Esophagus muscularis mucosa (tissue), 4 donors: ENCODE results near the gene ACACA. TPM values are rescaled to one million over a fixed set of nuclear protein-coding genes. Genes with fewer than 3 reads are reported as not detected.

Experiments used
- DNase-seq: peaks from one replicate; pipeline ENCODE4 v3.0.0-alpha.2; 2017; ENCODE audit errors: extremely low spot score
- H3K27ac ChIP-seq, 4 donors: fragments of 200-600 bp; sonication (generic); replicated peaks in 1 of 4; 1 replicate in 3 of 4; 2 replicates in 1 of 4; pipeline ENCODE4 v1.5.1; 2016 to 2019; ENCODE audit warnings: mild to moderate bottlenecking in 1 of 4
- H3K27me3 ChIP-seq, 4 donors: fragments of 200-600 bp; sonication (generic); one replicate each; pipeline versions ENCODE4 v1.5.1 to v1.6.0; 2016 to 2019
- H3K36me3 ChIP-seq, 4 donors: fragments of 200-600 bp; sonication (generic); one replicate each; pipeline ENCODE4 v1.5.1; 2016 to 2019
- H3K4me1 ChIP-seq, 4 donors: fragments of 200-600 bp; sonication (generic); one replicate each; pipeline ENCODE4 v1.5.1; 2016 to 2019
- H3K4me3 ChIP-seq, 4 donors: fragments of 200-600 bp; sonication (generic); 1 replicate in 2 of 4; 2 replicates in 2 of 4; pipeline ENCODE4 v1.5.1; 2016 to 2019; ENCODE audit warnings: mild to moderate bottlenecking in 4 of 4, moderate library complexity in 1 of 4
- H3K9me3 ChIP-seq, 4 donors: fragments of 200-600 bp; sonication (generic); 1 replicate in 3 of 4; 2 replicates in 1 of 4; pipeline ENCODE4 v1.5.1; 2016 to 2019
- EP300 ChIP-seq: sonication (generic); formaldehyde crosslinking; IDR thresholded peaks from one replicate; pipeline ENCODE4 v1.6.1; 2017; ENCODE audit warnings: antibody characterized with exemption
- POLR2A ChIP-seq: fragments of 450-650 bp; IDR thresholded peaks from one replicate; pipeline ENCODE4 v1.6.1; 2017; ENCODE audit warnings: antibody characterized with exemption, moderate library complexity, mild to moderate bottlenecking, low read depth
- POLR2AphosphoS5 ChIP-seq, 2 donors: sonication (generic); formaldehyde crosslinking; IDR thresholded peaks; one replicate each; pipeline ENCODE4 v1.6.1; 2017; ENCODE audit warnings: antibody characterized with exemption in 2 of 2
- WGBS: methylation state at CpG from one replicate; pipeline ENCODE4 v1.1.5; 2018; 5-methylcytosine and 5-hydroxymethylcytosine counted together
- intact Hi-C: fragments of 100-400 bp; cut with DNase I; formaldehyde crosslinking; loops from one replicate; pipeline ENCODE4 v1.15.1; 2023
- total RNA-seq, 4 donors: library from RNA; depleted of rRNA; stranded (reverse); fragments of >200 nt; gene quantifications; one replicate each; pipeline versions ENCODE4 v1.1.0 to v1.2.1, GENCODE V29; 2016
- TF ChIP-seq, protein P1 (sequence below), 3 experiments: fragments of 200-600 bp in 2 of 3; fragments of 450-650 bp in 1 of 3; sonication (generic) in 2 of 3; IDR thresholded peaks; one replicate each; pipeline ENCODE4 v1.5.1; 2017 to 2019; ENCODE audit warnings: antibody characterized with exemption in 3 of 3, mild to moderate bottlenecking in 2 of 3, moderate library complexity in 1 of 3

Gene ACACA
- total RNA-seq, 4 donors from 2014 or later = 34.0 to 58.0 (median 50.5) TPM

DNA sequence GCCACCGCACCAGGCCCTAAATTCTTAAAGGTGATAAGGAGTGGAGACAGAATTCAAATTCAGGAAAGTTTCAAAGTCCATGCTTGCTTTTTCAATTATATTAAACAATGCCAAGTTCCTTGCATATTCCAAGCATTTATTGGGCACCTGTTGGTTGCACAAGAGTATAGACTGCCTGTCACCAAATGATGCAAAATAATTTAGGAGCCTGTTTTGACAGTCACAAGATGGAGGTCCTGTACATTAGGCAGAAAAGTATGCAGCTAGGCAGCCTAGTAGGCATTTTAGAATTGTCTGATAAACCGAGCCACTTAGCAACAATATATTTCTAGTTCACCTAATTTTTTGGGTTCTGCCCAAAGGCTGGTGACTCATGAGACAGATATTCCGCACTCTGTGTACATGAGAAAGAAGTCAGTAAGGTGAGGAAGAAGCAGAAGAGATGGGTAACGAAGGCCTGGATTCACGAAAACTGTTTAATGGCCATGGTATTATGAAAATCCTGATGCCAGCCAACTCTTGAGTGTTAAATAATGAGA, 7.3 kb downstream of the ACACA start:
- H3K27me3 ChIP-seq = no peaks in the 10 kb centered on the region
- no peak for DNase-seq
- peaks cover 0 to 8% (median 2%) of the 10 kb centered on the region in 4 donors for H3K4me1 ChIP-seq
- H3K36me3 ChIP-seq = no peaks in the 10 kb centered on the region
- intact Hi-C loops = no loop called here
- no peak overlapping the region for H3K27ac ChIP-seq
- WGBS = 80% methylated on average over 5 of the region's 5 CpGs
- TF ChIP-seq POLR2AphosphoS5 (IDR thresholded peaks at IDR 0.05) (no peak), POLR2A (no peak), EP300 (no peak)
- TF ChIP-seq, protein P1, sequence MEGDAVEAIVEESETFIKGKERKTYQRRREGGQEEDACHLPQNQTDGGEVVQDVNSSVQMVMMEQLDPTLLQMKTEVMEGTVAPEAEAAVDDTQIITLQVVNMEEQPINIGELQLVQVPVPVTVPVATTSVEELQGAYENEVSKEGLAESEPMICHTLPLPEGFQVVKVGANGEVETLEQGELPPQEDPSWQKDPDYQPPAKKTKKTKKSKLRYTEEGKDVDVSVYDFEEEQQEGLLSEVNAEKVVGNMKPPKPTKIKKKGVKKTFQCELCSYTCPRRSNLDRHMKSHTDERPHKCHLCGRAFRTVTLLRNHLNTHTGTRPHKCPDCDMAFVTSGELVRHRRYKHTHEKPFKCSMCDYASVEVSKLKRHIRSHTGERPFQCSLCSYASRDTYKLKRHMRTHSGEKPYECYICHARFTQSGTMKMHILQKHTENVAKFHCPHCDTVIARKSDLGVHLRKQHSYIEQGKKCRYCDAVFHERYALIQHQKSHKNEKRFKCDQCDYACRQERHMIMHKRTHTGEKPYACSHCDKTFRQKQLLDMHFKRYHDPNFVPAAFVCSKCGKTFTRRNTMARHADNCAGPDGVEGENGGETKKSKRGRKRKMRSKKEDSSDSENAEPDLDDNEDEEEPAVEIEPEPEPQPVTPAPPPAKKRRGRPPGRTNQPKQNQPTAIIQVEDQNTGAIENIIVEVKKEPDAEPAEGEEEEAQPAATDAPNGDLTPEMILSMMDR (IDR thresholded peaks at IDR 0.05) = no peak
- H3K4me3 ChIP-seq = no peak overlapping the region
- H3K9me3 ChIP-seq = no peaks in the 10 kb centered on the region

DNA sequence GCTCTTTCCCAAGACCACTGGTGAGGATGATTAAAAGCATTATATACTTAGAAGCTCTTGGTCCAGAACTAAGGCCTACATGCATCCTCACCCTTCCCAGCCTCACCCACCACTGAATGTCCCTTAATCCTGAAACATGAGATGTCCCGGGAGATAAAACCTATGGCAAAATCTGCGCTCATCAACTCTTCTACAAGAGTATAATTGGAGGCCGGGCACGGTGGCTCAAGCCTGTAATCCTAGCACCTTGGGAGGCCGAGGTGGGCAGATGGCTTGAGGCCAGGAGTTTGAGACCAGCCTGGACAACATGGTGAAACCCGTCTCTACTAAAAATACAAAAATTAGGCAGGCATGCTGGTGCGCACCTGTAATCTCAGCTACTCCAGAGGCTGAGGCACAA, 13.3 kb downstream of the ACACA start:
- no peak for DNase-seq
- TF ChIP-seq, protein P1 (IDR thresholded peaks at IDR 0.05) = no peak
- TF ChIP-seq EP300 = no peak
- no peak for TF ChIP-seq POLR2A
- no peak for TF ChIP-seq POLR2AphosphoS5 (IDR thresholded peaks at IDR 0.05)
- 97% methylated on average over 7 of the region's 7 CpGs for WGBS
- intact Hi-C loops = no loop called here
- H3K27ac ChIP-seq = no peak overlapping the region
- peaks cover 0 to 8% (median 4%) of the 10 kb centered on the region in 4 donors for H3K4me1 ChIP-seq
- no peaks in the 10 kb centered on the region for H3K36me3 ChIP-seq
- H3K27me3 ChIP-seq = no peaks in the 10 kb centered on the region
- no peaks in the 10 kb centered on the region for H3K9me3 ChIP-seq
- H3K4me3 ChIP-seq = no peak overlapping the region

DNA sequence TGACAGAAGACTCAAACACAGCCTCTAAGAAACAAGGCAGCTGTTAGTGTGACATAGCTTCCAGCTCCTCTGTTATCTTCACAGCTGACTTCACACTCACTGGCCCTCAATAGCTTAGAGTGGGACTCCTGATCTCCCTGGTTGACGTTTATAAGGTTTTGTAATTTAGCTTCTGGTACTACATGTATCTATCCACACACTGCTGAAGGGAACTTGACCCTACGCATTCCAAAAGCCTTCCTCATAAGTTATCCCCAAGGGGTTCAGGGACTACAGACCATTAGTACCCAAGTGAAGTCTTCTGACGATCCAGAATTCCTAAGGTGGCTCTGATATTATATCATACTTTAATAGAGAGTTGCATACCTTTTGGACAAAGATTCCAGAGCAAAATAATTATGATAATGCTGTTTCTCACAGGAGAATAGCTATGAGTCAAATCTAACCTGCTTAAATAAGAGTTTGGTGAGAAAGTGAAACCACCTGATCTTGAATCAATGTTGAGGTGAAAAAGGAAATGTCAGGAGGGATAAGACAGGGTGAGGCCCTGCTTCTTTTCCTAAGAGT, 14.5 kb downstream of the ACACA start:
- TF ChIP-seq, protein P1 (IDR thresholded peaks at IDR 0.05) = no peak
- TF ChIP-seq EP300 (no peak), POLR2A (no peak), POLR2AphosphoS5 (IDR thresholded peaks at IDR 0.05) (peak in 1 of 2 donors; percentile 14)
- no peak for DNase-seq
- Histone ChIP-seq H3K27ac (no peak overlapping the region), H3K9me3 (no peaks in the 10 kb centered on the region), H3K36me3 (peaks cover 0 to 3% (median 0%) of the 10 kb centered on the region in 4 donors), H3K4me1 (peaks cover 0 to 8% (median 0%) of the 10 kb centered on the region in 4 donors), H3K27me3 (no peaks in the 10 kb centered on the region), H3K4me3 (no peak overlapping the region)
- 57% methylated on average over 3 of the region's 3 CpGs for WGBS
- intact Hi-C loops = no loop called here

DNA sequence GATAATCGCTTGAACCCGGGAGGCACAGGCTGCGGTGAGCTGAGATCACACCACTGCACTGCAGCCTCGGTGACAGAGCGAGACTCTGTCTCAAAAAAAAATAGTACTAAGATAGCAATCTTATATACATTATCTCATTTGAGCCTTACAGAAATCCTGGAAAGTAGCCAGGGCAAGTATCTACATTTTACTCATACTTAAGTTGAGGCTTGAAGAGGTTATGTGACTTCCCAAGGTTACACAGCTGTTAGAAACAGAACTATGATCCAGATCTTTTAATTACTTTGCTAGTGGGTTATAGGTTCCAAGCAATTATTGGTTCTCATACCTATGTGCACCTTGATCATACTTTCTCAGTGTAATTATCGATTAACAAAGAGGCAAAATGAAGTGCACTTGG, 15.5 kb downstream of the ACACA start:
- 80% methylated on average over 6 of the region's 6 CpGs for WGBS

More for the DNA sequence above, 15.5 kb downstream of the ACACA start:
- no peaks in the 10 kb centered on the region for H3K9me3 ChIP-seq
- TF ChIP-seq POLR2A (no peak), EP300 (no peak), POLR2AphosphoS5 (IDR thresholded peaks at IDR 0.05) (no peak)
- TF ChIP-seq, protein P1 (IDR thresholded peaks at IDR 0.05) = no peak
- peaks cover 0 to 3% (median 0%) of the 10 kb centered on the region in 4 donors for H3K36me3 ChIP-seq
- H3K27me3 ChIP-seq = no peaks in the 10 kb centered on the region
- H3K4me3 ChIP-seq = no peak overlapping the region
- intact Hi-C loops = no loop called here
- DNase-seq = no peak
- peaks cover 0 to 8% (median 0%) of the 10 kb centered on the region in 4 donors for H3K4me1 ChIP-seq
- H3K27ac ChIP-seq = no peak overlapping the region
